GM19455 (cell line): ENCODE results near the gene IRGC.
"Not testable (repeated sequence)": the region's sequence is repeated elsewhere in the genome, so short reads cannot be mapped to it uniquely, and the experiment has no call there.

ENCODE experiments used
- ATAC-seq: cut with Tn5 transposase; IDR thresholded peaks from one replicate; pipeline ENCODE4 v1.9.1; 2021; ENCODE audit not compliant: unreplicated experiment

Gene IRGC

DNA sequence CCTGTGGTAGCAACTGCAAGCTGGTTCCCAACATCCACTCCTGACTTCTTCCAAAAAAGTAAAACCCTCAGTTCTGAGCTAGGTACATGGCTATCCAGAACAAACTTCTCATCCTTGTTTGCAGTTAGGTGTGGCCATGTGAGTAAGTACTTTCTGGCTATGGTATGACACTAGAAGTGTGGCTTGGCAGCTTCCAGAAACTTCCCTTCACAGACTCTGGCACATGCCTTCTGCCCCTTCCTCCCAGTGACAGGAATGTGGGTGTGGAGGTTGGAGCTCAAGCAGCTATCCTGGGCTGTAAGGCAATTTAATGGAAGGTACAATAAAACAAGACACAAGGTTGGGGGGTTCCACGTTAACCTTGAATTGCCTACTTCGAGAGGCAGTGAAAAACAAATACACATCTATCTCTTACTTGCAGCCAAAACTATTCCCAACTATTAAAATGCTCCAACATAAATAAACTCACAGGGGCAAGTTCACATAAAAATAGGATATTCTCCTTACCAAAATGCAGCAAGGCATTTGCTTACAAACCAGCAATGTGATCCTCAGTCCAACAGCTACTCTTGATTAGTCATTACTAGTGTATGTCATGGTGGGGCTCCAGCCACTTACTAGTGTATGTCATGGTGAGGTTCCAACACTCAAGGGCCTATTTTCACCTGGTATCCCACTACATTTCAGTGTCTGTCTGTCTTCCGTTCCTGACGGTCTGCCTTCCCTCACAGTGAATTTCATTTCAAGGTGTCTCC lies 35.8 kb downstream of the IRGC start:
- no peak for ATAC-seq

DNA sequence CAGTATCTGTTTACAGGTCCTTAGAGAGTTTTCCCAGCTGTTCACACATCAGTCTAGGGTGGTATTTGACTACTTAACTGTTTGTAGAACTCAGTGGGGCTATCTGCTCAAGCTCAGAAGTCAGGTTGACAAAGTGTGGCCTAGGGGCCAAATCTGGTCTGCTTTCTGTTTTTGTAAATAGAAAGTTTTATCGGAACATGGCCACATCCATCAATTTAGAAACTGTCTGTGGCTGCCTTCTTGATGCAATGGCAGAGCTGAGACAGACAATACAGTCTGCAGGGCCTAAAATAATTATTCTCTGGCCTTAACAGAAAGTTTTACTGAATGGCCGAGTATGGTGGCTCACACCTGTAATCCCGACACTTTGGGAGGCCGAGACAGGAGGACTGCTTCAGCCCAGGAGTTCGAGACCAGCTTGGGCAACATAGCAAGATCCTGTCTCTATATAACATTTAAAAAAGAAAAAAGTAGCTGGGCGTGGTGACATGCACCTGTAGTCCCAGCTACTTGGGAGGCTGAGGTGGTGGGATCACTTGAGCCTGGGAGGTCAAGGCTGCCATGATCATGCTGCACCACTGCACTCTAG lies 36.5 kb downstream of the IRGC start:
- no peak for ATAC-seq

DNA sequence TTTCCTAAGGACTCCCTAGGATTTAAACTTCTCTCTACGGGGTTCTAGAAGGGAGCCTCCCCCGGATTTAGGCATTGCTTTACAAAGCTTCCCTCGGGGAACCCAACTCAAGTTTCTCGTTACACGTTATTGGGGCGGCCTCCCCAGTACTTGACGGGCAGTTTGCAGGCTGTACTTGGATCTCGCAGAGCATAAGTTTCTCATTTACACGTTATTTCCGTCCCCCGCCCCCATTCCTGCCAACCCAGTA lies 38.3 kb downstream of the IRGC start:
- no peak for ATAC-seq

DNA sequence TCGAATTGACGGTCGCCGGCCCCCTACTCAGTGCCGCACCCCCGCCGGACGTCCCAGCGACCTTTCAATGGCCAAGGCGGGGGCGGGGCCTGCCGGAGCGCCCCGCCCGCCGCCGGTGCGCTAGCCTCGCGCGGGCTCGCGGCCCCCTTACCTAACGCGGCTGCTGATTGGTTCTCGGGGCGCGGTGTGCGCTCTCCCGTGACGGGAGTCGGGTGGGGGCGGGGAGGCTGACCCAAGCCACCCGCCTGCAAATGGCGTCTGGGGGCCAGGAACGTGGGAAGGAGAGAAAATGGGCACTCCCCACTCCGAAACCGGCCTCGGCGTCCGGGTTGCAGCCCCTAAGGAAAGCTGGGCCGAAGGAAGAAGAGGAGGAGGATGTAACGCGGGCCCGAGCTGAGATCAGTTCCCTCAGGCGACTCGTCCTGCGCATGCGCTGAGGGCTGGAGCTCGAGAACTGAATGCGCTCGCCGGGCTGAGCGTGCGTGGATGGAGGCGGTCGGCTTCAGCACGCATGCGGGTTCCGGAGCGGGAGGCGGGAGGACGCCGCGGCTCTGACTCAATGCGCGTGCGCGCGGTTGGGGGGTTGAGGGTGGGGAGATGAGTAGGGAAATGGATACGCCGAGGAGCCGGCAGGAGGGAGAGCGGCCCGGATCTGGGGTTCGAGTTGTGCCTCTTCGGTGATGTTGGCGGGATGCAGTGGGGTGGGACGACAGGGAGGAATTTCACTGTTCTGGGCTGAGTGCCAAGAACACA lies 38.8 kb downstream of the IRGC start, which contains the start of gene SMG9:
Gene SMG9 (minus strand): TSS at position 460 of the 753 bp plus-strand sequence. CDS start 4,221 bp downstream, outside the sequence.
- peak; percentile 50 for ATAC-seq

DNA sequence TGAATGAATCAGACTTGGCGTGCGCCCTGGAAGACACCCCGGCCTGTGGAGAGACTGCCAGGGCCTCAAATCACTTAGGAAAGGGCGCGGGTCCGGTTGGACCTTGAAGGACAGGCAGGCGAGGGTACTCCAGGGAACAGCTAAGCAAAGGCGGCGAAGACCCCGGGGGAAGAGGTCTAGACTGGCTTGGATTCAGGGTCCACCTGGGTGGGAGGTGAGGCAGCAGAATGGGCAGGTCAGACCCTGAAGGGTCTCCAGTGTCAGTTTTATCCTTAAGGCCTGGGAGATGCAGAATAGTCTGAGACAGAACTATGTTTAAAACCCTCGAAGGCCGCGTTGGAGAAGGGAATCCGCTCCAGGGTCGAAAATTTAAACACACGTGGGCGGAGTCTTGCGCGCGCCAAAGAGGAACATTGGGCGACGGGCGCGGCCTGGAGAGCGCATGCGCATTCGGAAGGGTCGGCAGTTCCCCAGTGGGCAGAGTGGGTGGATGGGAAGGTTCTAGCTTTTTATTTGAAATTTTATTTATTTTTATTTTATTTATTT lies 39.5 kb downstream of the IRGC start:
- ATAC-seq, result peak; percentile 16

DNA sequence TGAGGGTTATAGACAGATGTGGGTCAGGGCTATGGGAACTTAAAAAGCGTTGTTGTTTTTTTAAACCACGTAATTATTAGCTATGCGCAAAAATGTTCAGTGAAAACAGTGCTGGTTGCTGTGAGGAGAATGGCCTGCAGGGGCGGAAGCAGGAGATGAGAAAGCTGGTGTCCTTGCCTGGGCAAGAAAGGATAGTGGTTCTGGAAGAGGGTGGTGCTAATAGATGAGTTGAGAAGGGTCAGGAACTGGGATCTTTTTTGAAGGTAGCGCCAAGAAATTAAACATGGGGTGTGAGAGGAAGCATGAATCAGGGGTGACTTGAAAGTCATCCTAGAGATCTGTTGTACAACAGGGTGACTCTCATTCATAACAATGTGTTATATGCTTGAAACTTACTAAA lies 43.6 kb downstream of the IRGC start:
- ATAC-seq, result no peak

DNA sequence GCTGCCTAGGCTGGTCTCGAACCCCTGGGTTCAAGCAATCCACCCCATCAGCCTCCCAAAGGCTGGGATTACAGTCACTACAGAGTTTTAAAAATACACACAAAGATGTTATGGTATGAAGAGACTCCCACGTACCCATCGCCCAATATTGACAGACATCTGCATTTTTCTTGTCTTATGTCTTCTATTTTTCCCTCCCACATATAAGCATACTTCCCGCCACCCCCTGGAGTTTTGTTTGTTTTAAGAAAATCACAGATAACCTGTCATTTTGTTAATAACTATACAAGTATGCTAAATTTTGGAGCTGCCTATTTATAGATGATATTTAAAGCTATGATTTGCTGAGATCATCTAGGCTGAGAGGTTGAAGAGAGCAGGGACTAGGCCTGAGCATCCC lies 45.1 kb downstream of the IRGC start:
- ATAC-seq, result no peak

DNA sequence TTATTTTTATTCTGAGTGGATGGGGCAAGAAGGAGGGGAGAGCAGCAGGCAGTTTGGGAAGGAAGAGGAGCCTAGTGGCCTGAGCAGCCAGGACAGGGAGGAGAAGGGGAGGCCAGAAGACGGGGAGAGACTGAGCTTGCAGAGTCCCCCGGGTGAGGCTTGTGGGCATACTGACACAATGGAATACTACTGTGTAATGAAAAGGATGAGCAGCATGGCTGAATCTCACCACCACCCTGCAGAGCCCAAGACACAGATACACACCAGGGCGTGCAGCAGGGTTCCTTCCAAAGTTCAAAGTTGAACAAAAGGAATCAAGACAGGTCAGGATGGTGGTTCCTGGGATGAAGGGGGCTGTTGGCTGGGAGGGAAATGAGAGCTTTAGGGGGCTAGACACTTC lies 46.9 kb downstream of the IRGC start:
- no peak for ATAC-seq

DNA sequence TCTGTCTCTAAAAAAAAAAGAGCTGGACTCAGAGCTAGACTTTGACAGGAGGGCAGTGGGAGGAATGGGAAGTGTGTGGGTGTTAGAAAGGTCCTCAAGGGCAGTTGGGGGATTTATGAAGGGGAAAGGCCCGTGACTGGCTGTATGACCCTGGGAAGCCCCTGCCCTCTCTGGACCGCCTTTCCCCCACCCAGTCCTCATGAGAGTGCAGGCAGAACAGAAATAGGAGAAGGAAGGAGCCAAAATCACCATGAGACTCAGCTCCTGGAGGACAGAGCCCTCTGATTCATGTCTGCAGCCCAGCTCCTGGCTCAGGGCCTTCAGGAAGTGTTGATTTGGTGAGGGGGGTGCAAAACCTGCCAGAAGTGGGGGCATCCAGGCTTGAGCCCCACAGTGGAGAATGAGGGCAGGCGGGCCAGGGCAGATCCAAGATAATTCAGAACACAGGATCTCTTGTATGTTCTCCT lies 47.6 kb downstream of the IRGC start:
- no peak for ATAC-seq

DNA sequence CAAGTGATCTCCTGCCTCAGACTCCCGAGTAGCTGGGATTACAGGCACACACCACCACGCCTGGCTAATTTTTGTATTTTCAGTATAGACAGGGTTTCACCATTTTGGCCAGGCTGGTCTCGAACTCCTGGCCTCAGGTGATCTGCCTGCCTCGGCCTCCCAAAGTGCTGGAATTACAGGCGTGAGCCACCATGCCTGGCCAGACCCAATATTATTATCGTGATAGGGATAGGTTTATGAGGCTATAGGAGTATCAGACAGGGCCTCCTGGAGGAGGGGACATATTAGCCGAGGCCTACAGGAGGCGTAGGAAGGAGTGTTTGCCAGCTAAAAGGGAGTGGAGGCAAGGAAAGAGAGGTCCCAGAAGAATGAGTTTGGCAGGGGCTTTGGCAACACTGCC lies 48.8 kb downstream of the IRGC start:
- ATAC-seq, result not testable (repeated sequence)

DNA sequence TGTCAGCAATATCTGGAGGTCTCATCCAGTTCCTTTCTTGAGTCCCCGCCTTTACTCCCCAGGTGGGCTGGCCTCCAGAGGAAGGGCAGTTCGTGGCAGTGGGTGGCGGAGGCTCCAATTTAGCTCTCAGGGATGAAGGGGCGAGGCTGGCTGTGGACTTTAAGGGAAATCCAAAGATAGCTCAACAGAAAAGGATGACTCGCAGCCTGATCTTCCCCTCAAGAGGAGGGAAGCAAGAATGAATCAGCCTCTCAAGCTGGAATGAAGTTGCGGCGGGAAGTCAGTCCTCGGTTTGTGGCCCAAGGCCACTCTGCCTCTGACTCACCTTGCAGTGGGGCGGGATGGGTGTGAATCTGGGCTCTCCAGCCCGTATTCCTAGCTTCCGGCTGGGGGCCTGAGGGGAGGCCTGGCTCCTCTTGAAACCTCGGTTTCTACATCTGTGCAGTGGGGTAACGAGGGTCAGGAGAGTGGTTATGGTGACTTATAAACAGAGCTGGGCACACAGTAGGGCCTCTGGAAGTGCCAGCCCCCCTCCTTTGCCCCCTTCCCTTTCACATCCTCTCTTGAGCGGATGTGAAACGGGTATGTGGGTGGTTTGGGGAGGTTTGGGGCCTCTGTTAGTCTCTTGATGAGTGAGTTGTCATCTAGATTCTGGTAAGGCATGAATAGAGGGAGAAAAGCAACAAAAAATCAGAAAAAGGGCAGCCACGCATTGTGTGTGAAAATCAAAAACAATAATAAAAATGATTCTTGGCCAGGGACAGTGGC lies 49.4 kb downstream of the IRGC start:
- ATAC-seq, result peak; percentile 68

DNA sequence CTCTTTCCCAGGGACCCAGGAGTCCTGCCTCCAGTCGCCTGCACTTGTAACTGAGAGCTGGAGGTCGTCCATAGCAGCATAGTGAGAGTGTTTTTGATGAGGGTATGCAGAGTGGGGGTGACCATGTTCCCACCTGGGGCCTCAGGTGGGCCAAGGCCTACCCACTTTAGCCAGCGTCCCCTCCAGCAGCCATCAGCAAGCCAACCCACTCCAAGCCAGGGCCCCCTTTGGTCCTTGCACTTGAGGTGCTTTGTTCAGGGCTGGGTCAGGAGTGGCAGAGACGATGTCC lies 50.8 kb downstream of the IRGC start:
- ATAC-seq, result no peak

DNA sequence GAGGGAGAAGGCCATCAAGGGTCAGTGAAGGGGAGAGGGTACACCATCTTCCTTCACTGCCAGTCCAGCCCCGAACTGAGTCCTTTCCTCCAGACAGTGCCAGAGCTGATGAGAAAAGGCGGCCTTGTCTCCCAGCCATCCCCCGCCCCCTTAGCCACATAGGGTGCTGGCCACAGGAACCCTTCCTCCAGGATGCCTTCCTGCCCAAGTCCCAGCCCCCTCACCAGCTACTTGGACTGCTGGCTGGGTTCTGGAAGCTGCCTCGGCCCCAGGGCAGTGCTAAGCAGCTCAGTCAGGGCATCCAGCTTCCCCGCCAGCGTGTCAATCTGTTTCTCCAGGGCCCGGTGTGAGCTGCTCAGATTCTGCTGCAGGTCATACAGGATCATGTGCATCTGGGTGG lies 51.4 kb downstream of the IRGC start:
- ATAC-seq, result no peak

DNA sequence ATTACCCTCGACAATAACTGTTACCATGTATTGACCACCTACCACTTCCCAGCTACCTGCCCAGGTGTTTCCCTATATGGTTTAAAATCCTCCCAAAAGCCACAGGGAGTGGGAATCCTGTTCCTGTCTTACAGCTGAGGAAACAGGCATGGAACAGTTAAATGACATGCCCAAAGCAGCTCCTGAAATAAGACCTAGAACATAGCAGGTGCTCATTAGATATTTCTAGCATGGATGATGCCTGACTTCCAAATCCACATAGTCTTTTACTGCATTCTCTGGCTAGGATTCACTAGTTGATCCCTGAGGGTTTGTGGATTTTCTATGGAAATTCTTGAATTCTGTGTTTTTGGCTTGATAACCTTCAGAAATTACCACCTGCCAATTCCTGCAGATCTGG lies 51.9 kb downstream of the IRGC start:
- ATAC-seq, result no peak

DNA sequence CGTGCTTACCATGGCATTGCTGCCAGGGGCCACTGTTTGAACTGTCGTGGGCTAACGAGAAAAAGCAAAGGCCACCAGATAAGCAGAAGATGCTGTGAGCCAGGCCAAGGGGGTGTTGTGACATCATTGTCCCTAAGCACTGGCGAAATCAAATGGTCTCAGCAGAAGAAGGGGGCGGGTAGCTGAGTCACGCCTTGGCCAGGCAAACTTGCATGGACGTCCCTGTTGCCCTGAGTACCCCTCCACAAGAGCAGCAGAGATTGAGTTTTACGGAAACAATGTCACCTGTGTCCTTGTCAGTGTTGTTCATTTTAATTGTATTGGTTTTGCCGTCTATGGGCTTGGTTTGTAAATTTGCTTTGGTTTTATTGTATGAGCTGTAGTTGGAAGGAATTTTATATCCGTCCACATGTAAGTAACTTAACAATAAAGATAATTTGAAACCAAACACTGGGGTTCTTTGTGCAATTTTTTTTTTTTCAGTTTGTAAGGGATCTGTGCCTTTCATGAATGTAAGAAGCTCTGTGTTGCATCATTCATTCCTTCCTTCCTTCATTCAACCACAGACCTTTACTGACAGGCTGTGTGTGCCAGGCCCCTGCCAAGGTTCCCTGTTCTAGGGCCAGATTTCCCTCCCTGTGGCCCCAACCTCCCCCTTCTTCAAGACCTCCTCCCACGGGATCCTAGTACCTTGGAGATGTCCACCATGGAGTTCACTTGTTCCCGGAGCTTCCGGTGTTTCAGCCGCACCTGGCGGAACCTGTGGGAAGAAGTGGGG lies 52.6 kb downstream of the IRGC start:
- no peak for ATAC-seq

DNA sequence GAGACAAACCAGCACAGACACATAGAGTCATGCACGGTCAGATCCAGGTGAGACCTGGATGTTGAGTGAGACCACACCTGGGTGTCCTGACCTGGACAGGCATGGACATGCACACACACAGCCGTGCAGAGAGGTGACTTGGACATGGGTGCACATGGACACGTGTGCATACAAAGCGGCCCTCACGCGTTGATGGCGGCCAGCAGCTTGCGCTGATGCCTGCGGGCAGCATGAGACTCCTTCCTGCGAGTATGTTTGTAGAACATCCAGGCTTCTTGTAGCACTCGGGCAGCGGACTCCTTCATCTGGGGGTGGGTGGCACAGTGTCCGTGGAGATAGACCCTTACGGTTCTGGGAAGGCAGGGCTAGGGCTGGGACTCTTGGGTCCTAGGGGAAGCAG lies 53.4 kb downstream of the IRGC start:
- no peak for ATAC-seq
